DND-41 (cell line): ENCODE results near the gene PYGO2.
A peak's percentile ranks its signal among the peaks of the same experiment; 100 is the strongest.

Experiments used
- EZH2 ChIP-seq: IDR thresholded peaks from 3 replicates; pipeline ENCODE4 v1.6.1; 2012; ENCODE audit warnings: borderline replicate concordance, low read depth, mild to moderate bottlenecking, moderate library complexity, low read length, inconsistent platforms; ENCODE audit not compliant: severe bottlenecking
- TF ChIP-seq, protein P1 (sequence below): IDR thresholded peaks from 2 replicates; pipeline ENCODE4 v1.5.1; 2012; ENCODE audit warnings: borderline replicate concordance, low read length, moderate library complexity, mild to moderate bottlenecking; ENCODE audit not compliant: poor library complexity, severe bottlenecking; ENCODE audit errors: extremely low read depth

DNA sequence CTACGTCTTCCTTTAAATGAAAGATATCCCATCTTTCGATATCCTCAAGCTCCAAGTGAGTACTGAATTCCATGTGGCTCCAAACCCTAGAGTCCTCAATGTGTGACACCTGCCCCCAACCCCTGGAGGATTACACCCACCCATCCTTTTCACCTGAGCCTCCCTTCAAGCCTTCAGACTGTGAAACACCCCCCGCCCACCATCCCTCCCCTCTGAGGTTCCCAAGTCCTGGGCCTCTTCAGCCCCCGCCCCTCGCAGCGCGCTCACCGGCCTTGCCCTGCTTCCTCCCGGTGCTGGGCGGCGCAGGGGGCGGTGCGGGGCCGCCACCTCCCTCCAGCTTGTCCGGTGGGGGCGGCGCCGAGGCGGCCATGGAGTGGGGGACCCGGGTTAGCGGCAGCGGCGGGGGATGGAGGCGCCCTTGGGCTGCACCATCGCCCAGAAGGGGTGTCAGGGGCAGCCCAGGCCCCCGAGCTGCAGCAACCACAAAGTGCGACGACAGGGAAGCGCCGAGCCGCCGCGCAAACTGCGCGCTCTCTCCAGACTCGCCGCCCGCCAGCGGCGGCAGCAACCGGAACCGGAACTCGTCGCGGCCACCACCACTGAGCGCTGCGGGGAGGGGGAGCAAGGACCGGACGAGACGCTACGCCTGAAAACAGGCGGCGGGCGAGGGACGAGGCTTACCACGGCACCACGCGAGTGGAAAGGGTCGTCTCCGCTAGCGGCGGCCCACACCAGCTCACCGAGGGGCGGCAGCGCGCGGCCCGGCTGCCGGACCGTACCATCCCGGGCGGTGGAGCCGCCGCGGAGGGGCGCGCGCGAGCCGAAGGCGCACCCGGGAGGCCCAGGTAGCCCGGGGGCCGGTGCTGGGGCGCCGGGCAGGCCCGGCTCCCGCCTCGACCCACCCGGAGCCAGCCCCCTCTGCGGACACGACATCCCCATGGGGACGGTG lies at the start of gene PYGO2:
- TF ChIP-seq, protein P1, sequence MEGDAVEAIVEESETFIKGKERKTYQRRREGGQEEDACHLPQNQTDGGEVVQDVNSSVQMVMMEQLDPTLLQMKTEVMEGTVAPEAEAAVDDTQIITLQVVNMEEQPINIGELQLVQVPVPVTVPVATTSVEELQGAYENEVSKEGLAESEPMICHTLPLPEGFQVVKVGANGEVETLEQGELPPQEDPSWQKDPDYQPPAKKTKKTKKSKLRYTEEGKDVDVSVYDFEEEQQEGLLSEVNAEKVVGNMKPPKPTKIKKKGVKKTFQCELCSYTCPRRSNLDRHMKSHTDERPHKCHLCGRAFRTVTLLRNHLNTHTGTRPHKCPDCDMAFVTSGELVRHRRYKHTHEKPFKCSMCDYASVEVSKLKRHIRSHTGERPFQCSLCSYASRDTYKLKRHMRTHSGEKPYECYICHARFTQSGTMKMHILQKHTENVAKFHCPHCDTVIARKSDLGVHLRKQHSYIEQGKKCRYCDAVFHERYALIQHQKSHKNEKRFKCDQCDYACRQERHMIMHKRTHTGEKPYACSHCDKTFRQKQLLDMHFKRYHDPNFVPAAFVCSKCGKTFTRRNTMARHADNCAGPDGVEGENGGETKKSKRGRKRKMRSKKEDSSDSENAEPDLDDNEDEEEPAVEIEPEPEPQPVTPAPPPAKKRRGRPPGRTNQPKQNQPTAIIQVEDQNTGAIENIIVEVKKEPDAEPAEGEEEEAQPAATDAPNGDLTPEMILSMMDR = peak; percentile 72
- TF ChIP-seq EZH2 = no peak
